Mucosa of stomach (tissue), 1 donor: ENCODE measurements around the gene MCAT.

Experiments
- H3K27me3 ChIP-seq: one replicate; pipeline ENCODE4 v1.7.0; 2013; ENCODE audit warnings: mild to moderate bottlenecking, low read length; ENCODE audit not compliant: control insufficient read depth, insufficient read depth
- H3K36me3 ChIP-seq: one replicate; pipeline ENCODE4 v1.7.0; 2013; ENCODE audit warnings: low read length; ENCODE audit not compliant: control insufficient read depth, insufficient read depth
- H3K4me1 ChIP-seq: one replicate; pipeline ENCODE4 v1.7.0; 2013; ENCODE audit warnings: mild to moderate bottlenecking, low read length; ENCODE audit not compliant: control insufficient read depth, insufficient read depth
- H3K4me3 ChIP-seq: one replicate; pipeline ENCODE4 v1.7.0; 2013; ENCODE audit warnings: low read length
- H3K9ac ChIP-seq: one replicate; pipeline ENCODE4 v1.7.0; 2013; ENCODE audit warnings: mild to moderate bottlenecking, low read length, moderate library complexity
- H3K9me3 ChIP-seq: one replicate; pipeline ENCODE4 v1.7.0; 2013; ENCODE audit warnings: mild to moderate bottlenecking, low read length, moderate library complexity; ENCODE audit not compliant: control insufficient read depth
- donor health status: Pancreatic carcinoma.

Gene MCAT

DNA sequence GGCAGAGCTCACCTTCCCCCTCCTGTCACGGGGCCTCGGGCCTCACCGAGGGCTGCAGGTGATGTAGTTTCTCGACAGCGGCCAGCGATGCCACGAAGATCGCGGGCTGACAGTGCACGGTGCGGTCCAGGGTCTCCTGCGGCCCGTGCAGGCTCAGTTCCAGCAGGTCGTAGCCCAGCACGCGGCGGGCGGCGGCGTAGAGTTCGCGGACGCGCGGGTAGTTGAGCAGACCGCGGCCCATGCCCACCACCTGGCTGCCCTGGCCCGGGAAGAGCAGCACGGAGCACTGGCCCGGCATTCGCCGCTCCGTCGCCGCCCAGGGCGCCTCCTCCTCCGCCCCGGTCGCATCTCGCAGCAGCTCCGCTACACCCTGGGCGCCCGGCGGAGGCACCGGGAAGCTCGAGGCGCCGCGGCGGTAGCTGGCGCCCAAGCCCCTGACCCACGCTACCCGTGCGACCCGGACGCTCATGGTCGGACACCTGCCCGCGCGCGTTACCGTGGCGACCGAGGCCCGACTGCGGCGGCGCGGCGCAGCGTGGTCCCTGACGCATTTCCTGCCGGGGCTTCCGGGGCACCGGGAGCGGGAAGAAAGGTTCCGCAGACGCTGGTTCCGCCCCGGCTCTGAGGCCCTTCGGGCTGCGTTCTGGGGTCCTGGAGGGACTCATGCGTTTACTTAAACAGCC is at the start of gene MCAT:
MCAT (minus strand) TSS at position 519 of the 683 bp plus-strand sequence; CDS start at position 469, 50 bp downstream.
- Histone ChIP-seq H3K36me3 (peaks cover 6% of the 10 kb centered on the region), H3K9ac (peak within 1 kb of the TSS; percentile 67), H3K9me3 (no peaks in the 10 kb centered on the region), H3K4me1 (peaks cover 6% of the 10 kb centered on the region), H3K4me3 (peak within 1 kb of the TSS; percentile 62), H3K27me3 (no peaks in the 10 kb centered on the region)

GRCh38 chr22:43191831-43192230 is 48.6 kb upstream of the MCAT start:
- Histone ChIP-seq H3K4me3 (no peak overlapping the region), H3K4me1 (peaks cover 8% of the 10 kb centered on the region), H3K9ac (no peak overlapping the region), H3K36me3 (no peaks in the 10 kb centered on the region), H3K27me3 (no peaks in the 10 kb centered on the region), H3K9me3 (no peaks in the 10 kb centered on the region)

DNA sequence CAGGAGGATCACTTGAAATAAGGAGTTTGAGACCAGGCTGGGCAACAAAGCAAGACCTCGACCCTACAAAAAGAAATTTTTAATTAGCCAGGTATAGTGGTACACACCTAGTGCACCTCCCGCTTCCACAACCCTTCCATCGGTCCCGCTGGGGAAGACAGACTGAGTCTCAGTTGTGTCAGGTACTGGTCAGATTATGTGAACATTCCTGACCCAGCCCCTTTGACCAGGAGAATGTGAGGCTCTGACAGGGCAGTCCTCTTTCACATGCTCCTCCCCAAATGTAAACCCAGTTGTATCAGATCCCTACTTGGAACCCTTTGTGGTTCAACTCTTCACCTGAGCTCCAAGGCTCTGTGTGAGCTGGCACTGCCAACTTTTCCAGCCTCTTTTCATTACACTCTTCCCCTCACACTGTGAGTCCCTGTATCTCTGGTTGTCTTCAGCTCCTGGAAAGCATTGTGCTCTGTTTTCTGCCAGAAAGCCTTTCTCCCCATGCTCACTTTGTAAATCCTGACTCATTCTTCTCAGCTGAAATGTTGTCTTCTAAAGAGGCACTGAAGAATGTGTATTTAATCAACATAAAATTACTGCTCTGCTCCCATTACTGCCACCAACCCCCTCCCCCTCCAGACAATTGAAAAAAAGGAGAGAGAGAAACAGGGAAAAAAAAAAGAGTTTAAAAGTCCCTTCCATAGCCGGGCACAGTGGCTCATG is 45.8 kb upstream of the MCAT start:
- no peaks in the 10 kb centered on the region for H3K27me3 ChIP-seq
- peaks cover 28% of the 10 kb centered on the region for H3K4me1 ChIP-seq
- no peak overlapping the region for H3K4me3 ChIP-seq
- no peak overlapping the region for H3K9ac ChIP-seq
- H3K9me3 ChIP-seq, result no peaks in the 10 kb centered on the region
- no peaks in the 10 kb centered on the region for H3K36me3 ChIP-seq

GRCh38 chr22:43187171-43188099 is 44.2 kb upstream of the MCAT start:
- Histone ChIP-seq H3K4me3 (peak overlapping the region; percentile 53), H3K27me3 (no peaks in the 10 kb centered on the region), H3K9ac (peak overlapping the region; percentile 49), H3K36me3 (peaks cover 3% of the 10 kb centered on the region), H3K4me1 (peaks cover 39% of the 10 kb centered on the region), H3K9me3 (no peaks in the 10 kb centered on the region)

- Histone ChIP-seq H3K36me3 (peaks cover 5% of the 10 kb centered on the region), H3K9ac (peak within 1 kb of the TSS; percentile 71), H3K4me3 (peak within 1 kb of the TSS; percentile 71), H3K9me3 (no peaks in the 10 kb centered on the region), H3K4me1 (peaks cover 39% of the 10 kb centered on the region), H3K27me3 (no peaks in the 10 kb centered on the region)
Observed at GRCh38 chr22:43186272-43187170, 43.3 kb upstream of the MCAT start, which contains the start of gene TTLL12. Gene TTLL12 (minus strand): TSS chr22:43187134. CDS start chr22:43187069, 65 bp downstream.

DNA sequence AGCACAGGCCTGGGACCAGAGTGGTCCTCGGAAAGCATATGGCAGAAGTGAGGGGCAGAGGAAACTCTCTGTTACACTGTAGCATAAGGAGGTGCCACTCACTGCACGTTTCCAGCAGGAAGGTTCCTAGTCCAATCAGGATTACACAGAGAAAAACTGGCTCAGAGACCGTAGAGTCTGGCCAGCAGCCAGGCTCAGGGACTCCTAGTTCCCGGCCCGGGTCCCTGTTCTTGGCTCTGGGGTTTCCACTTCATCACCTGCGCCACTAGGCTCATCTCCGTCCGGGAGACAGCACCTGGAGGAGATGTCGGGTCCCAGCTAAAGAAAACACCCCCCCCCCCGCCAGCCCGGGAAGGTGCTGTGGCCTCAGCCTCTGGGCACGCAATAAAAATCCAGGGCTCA is 42.7 kb upstream of the MCAT start:
- peaks cover 5% of the 10 kb centered on the region for H3K36me3 ChIP-seq
- H3K4me1 ChIP-seq, result peaks cover 39% of the 10 kb centered on the region
- peak overlapping the region; percentile 71 for H3K9ac ChIP-seq
- no peaks in the 10 kb centered on the region for H3K27me3 ChIP-seq
- peak overlapping the region; percentile 71 for H3K4me3 ChIP-seq
- H3K9me3 ChIP-seq, result no peaks in the 10 kb centered on the region

GRCh38 chr22:43183496-43184277 is 40.5 kb upstream of the MCAT start:
- Histone ChIP-seq H3K4me3 (no peak overlapping the region), H3K4me1 (peaks cover 35% of the 10 kb centered on the region), H3K36me3 (peaks cover 11% of the 10 kb centered on the region), H3K9ac (no peak overlapping the region), H3K9me3 (no peaks in the 10 kb centered on the region), H3K27me3 (no peaks in the 10 kb centered on the region)

GRCh38 chr22:43182726-43183125 is 39.5 kb upstream of the MCAT start:
- Histone ChIP-seq H3K4me1 (peaks cover 31% of the 10 kb centered on the region), H3K36me3 (peaks cover 11% of the 10 kb centered on the region), H3K9ac (no peak overlapping the region), H3K27me3 (no peaks in the 10 kb centered on the region), H3K4me3 (no peak overlapping the region), H3K9me3 (no peaks in the 10 kb centered on the region)

DNA sequence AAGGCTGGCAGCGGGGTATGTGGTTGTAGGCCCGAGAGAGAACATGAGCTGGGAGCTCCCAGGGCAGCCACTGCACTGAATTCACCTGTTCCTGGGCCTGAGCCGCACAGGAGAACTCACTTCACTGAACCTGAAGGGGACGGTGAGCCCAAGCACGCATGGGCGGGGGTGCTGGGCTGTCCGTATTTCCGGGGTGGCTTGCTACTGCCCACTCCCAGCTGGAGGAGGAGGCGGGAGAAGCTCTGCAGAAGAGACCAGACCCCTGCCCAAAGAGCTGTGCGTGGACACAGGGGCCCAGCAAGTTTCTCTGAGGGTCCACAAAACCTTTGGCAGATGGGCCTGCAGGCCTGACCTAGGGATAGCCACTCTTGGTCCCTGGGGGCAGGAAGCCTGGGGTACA is 38.9 kb upstream of the MCAT start:
- Histone ChIP-seq H3K4me1 (peaks cover 31% of the 10 kb centered on the region), H3K9me3 (no peaks in the 10 kb centered on the region), H3K27me3 (no peaks in the 10 kb centered on the region), H3K36me3 (peaks cover 11% of the 10 kb centered on the region), H3K9ac (no peak overlapping the region), H3K4me3 (no peak overlapping the region)

GRCh38 chr22:43181321-43182076 is 38.3 kb upstream of the MCAT start:
- H3K4me1 ChIP-seq, result peaks cover 31% of the 10 kb centered on the region
- H3K4me3 ChIP-seq, result no peak overlapping the region
- peaks cover 11% of the 10 kb centered on the region for H3K36me3 ChIP-seq
- no peaks in the 10 kb centered on the region for H3K9me3 ChIP-seq
- no peaks in the 10 kb centered on the region for H3K27me3 ChIP-seq
- no peak overlapping the region for H3K9ac ChIP-seq
